ENCODE results near the gene GPALPP1.
"Not testable (repeated sequence)": the region's sequence is repeated elsewhere in the genome, so short reads cannot be mapped to it uniquely, and the experiment has no call there.

Gene GPALPP1

GRCh38 chr13:45004096-45004495 is 14.8 kb downstream of the GPALPP1 start:
- H3K4me3 ChIP-seq (ENCODE audit: insufficient read depth, low read depth, low read length, poor library complexity, severe bottlenecking): no peak overlapping the region
- no peak for DNase-seq
- H3K36me3 ChIP-seq (ENCODE audit: control insufficient read depth, insufficient read depth, low read length): peaks cover 29% of the 10 kb centered on the region

GRCh38 chr13:45007225-45007624 is 17.9 kb downstream of the GPALPP1 start:
- H3K27ac ChIP-seq (ENCODE audit: insufficient read depth, low read length, poor library complexity, severe bottlenecking): no peak overlapping the region
- no peaks in the 10 kb centered on the region for H3K4me1 ChIP-seq (ENCODE audit: control insufficient read depth, insufficient read depth, low read length, poor library complexity, severe bottlenecking)
- peaks cover 32% of the 10 kb centered on the region for H3K36me3 ChIP-seq (ENCODE audit: control insufficient read depth, insufficient read depth, low read length)
- no peak overlapping the region for H3K4me3 ChIP-seq (ENCODE audit: insufficient read depth, low read depth, low read length, poor library complexity, severe bottlenecking)
- H3K9me3 ChIP-seq (ENCODE audit: control insufficient read depth, low read length): no peaks in the 10 kb centered on the region
- DNase-seq: no peak
- no peaks in the 10 kb centered on the region for H3K27me3 ChIP-seq (replicated peaks; ENCODE audit: control insufficient read depth, insufficient read depth, low read length, poor library complexity, severe bottlenecking)

More at GRCh38 chr13:45004096-45004495, 14.8 kb downstream of the GPALPP1 start:
- H3K27me3 ChIP-seq (replicated peaks; ENCODE audit: control insufficient read depth, insufficient read depth, low read length, poor library complexity, severe bottlenecking): no peaks in the 10 kb centered on the region
- H3K27ac ChIP-seq (ENCODE audit: insufficient read depth, low read length, poor library complexity, severe bottlenecking): no peak overlapping the region
- H3K9me3 ChIP-seq (ENCODE audit: control insufficient read depth, low read length): no peaks in the 10 kb centered on the region
- H3K4me1 ChIP-seq (ENCODE audit: control insufficient read depth, insufficient read depth, low read length, poor library complexity, severe bottlenecking): no peaks in the 10 kb centered on the region

- peaks cover 26% of the 10 kb centered on the region for H3K36me3 ChIP-seq (ENCODE audit: control insufficient read depth, insufficient read depth, low read length)
- no peak overlapping the region for H3K4me3 ChIP-seq (ENCODE audit: insufficient read depth, low read depth, low read length, poor library complexity, severe bottlenecking)
- H3K4me1 ChIP-seq (ENCODE audit: control insufficient read depth, insufficient read depth, low read length, poor library complexity, severe bottlenecking): no peaks in the 10 kb centered on the region
- DNase-seq: no peak
- no peaks in the 10 kb centered on the region for H3K27me3 ChIP-seq (replicated peaks; ENCODE audit: control insufficient read depth, insufficient read depth, low read length, poor library complexity, severe bottlenecking)
- no peak overlapping the region for H3K27ac ChIP-seq (ENCODE audit: insufficient read depth, low read length, poor library complexity, severe bottlenecking)
- no peaks in the 10 kb centered on the region for H3K9me3 ChIP-seq (ENCODE audit: control insufficient read depth, low read length)
These were observed 18.5 kb downstream of the GPALPP1 start for GRCh38 chr13:45007823-45008222.

DNA sequence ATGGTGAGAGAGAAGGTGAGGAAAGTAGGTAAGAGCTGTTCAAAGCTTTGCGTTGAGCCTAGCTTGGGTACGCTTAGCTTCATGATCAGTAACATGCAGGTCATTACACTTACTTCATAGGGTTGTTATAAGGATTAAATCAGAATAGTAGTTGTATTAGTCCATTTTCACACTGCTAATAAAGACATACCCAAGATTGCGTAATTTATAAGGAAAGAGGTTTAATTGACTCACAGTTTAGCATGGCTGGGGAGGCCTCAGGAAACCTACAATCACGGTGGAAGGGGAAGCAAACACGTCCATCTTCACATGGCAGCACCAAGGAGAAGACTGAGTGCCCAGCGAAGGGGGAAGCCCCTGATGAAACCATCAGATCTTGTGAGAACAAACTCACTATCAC is 21.9 kb downstream of the GPALPP1 start:
- no peaks in the 10 kb centered on the region for H3K9me3 ChIP-seq (ENCODE audit: control insufficient read depth, low read length)
- no peak overlapping the region for H3K27ac ChIP-seq (ENCODE audit: insufficient read depth, low read length, poor library complexity, severe bottlenecking)
- no peak overlapping the region for H3K4me3 ChIP-seq (ENCODE audit: insufficient read depth, low read depth, low read length, poor library complexity, severe bottlenecking)
- DNase-seq: no peak
- H3K27me3 ChIP-seq (replicated peaks; ENCODE audit: control insufficient read depth, insufficient read depth, low read length, poor library complexity, severe bottlenecking): no peaks in the 10 kb centered on the region
- H3K36me3 ChIP-seq (ENCODE audit: control insufficient read depth, insufficient read depth, low read length): peaks cover 33% of the 10 kb centered on the region
- no peaks in the 10 kb centered on the region for H3K4me1 ChIP-seq (ENCODE audit: control insufficient read depth, insufficient read depth, low read length, poor library complexity, severe bottlenecking)

GRCh38 chr13:45015300-45015699 is 26.0 kb downstream of the GPALPP1 start:
- Histone ChIP-seq H3K27ac (ENCODE audit: insufficient read depth, low read length, poor library complexity, severe bottlenecking) (no peak overlapping the region), H3K9me3 (ENCODE audit: control insufficient read depth, low read length) (no peaks in the 10 kb centered on the region), H3K4me3 (ENCODE audit: insufficient read depth, low read depth, low read length, poor library complexity, severe bottlenecking) (no peak overlapping the region), H3K27me3 (replicated peaks; ENCODE audit: control insufficient read depth, insufficient read depth, low read length, poor library complexity, severe bottlenecking) (no peaks in the 10 kb centered on the region), H3K36me3 (ENCODE audit: control insufficient read depth, insufficient read depth, low read length) (peaks cover 34% of the 10 kb centered on the region), H3K4me1 (ENCODE audit: control insufficient read depth, insufficient read depth, low read length, poor library complexity, severe bottlenecking) (no peaks in the 10 kb centered on the region)
- DNase-seq: no peak

DNA sequence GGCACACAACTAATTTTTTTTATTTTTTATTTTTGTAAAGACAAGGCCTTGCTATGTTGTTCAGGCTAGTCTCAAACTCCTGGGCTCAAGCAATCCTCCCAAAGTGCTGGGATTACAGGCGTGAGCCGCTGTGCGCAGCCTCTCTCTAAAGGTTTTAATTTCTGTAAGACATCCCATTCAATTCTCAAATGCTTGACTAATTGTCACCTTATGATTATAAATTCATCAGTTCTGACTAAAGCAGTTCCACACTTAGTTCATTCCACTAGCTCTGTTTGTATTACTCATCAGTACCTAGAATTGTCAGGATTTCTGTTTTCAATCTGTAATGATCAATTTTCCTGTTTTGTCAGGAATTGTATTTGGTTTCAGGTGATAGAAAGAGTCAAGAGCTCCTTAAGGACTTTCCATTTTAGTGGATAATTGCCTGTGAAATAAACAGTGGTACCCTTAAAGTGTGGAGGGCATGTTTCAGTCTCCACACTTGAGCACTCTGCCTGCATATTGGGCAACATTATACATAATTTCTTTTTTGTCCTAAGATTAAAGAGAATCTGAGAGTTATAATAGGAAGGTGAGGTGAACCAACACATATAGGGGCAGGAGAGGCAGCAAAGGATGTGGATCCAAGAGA is 27.6 kb downstream of the GPALPP1 start:
- H3K36me3 ChIP-seq (ENCODE audit: control insufficient read depth, insufficient read depth, low read length): peaks cover 28% of the 10 kb centered on the region
- no peaks in the 10 kb centered on the region for H3K9me3 ChIP-seq (ENCODE audit: control insufficient read depth, low read length)

DNA sequence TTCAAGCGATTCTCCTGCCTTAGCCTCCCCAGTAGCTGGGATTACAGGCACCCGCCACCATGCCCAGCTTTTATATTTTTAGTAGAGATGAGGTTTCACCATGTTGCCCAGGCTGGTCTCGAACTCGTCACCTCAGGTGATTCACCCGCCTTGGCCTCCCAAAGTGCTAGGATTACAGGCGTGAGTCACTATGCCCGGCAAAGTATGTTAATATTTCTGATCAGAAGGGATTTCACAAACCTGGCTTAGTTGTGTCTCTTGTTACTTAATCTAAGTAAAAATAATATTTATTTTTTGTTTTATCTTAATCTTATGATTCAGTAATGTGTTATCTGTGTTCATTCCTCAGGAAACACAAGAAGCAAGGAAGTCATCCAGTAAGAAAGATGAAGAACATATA is 30.6 kb downstream of the GPALPP1 start:
- not testable (repeated sequence) for DNase-seq; H3K27me3 ChIP-seq (replicated peaks; ENCODE audit: control insufficient read depth, insufficient read depth, low read length, poor library complexity, severe bottlenecking); H3K4me3 ChIP-seq (ENCODE audit: insufficient read depth, low read depth, low read length, poor library complexity, severe bottlenecking); H3K27ac ChIP-seq (ENCODE audit: insufficient read depth, low read length, poor library complexity, severe bottlenecking); H3K4me1 ChIP-seq (ENCODE audit: control insufficient read depth, insufficient read depth, low read length, poor library complexity, severe bottlenecking); H3K9me3 ChIP-seq (ENCODE audit: control insufficient read depth, low read length)
- H3K36me3 ChIP-seq (ENCODE audit: control insufficient read depth, insufficient read depth, low read length): peaks cover 24% of the 10 kb centered on the region

More for the DNA sequence above, 27.6 kb downstream of the GPALPP1 start:
- Histone ChIP-seq H3K4me3 (ENCODE audit: insufficient read depth, low read depth, low read length, poor library complexity, severe bottlenecking) (no peak overlapping the region), H3K27ac (ENCODE audit: insufficient read depth, low read length, poor library complexity, severe bottlenecking) (no peak overlapping the region), H3K27me3 (replicated peaks; ENCODE audit: control insufficient read depth, insufficient read depth, low read length, poor library complexity, severe bottlenecking) (no peaks in the 10 kb centered on the region), H3K4me1 (ENCODE audit: control insufficient read depth, insufficient read depth, low read length, poor library complexity, severe bottlenecking) (no peaks in the 10 kb centered on the region)
- DNase-seq: no peak

- no peaks in the 10 kb centered on the region for H3K9me3 ChIP-seq (ENCODE audit: control insufficient read depth, low read length)
- H3K4me3 ChIP-seq (ENCODE audit: insufficient read depth, low read depth, low read length, poor library complexity, severe bottlenecking): no peak overlapping the region
- no peaks in the 10 kb centered on the region for H3K4me1 ChIP-seq (ENCODE audit: control insufficient read depth, insufficient read depth, low read length, poor library complexity, severe bottlenecking)
- no peak overlapping the region for H3K27ac ChIP-seq (ENCODE audit: insufficient read depth, low read length, poor library complexity, severe bottlenecking)
- DNase-seq: no peak
- H3K27me3 ChIP-seq (replicated peaks; ENCODE audit: control insufficient read depth, insufficient read depth, low read length, poor library complexity, severe bottlenecking): no peaks in the 10 kb centered on the region
- peaks cover 13% of the 10 kb centered on the region for H3K36me3 ChIP-seq (ENCODE audit: control insufficient read depth, insufficient read depth, low read length)
These were observed 31.9 kb downstream of the GPALPP1 start for GRCh38 chr13:45021250-45021649.

GRCh38 chr13:45024847-45025246 is 35.5 kb downstream of the GPALPP1 start:
- Histone ChIP-seq H3K4me1 (ENCODE audit: control insufficient read depth, insufficient read depth, low read length, poor library complexity, severe bottlenecking) (no peaks in the 10 kb centered on the region), H3K36me3 (ENCODE audit: control insufficient read depth, insufficient read depth, low read length) (peaks cover 12% of the 10 kb centered on the region), H3K27ac (ENCODE audit: insufficient read depth, low read length, poor library complexity, severe bottlenecking) (no peak overlapping the region), H3K27me3 (replicated peaks; ENCODE audit: control insufficient read depth, insufficient read depth, low read length, poor library complexity, severe bottlenecking) (no peaks in the 10 kb centered on the region), H3K4me3 (ENCODE audit: insufficient read depth, low read depth, low read length, poor library complexity, severe bottlenecking) (no peak overlapping the region), H3K9me3 (ENCODE audit: control insufficient read depth, low read length) (no peaks in the 10 kb centered on the region)
- DNase-seq: no peak

- no peak overlapping the region for H3K27ac ChIP-seq (ENCODE audit: insufficient read depth, low read length, poor library complexity, severe bottlenecking)
- no peaks in the 10 kb centered on the region for H3K9me3 ChIP-seq (ENCODE audit: control insufficient read depth, low read length)
- H3K4me1 ChIP-seq (ENCODE audit: control insufficient read depth, insufficient read depth, low read length, poor library complexity, severe bottlenecking): no peaks in the 10 kb centered on the region
- no peaks in the 10 kb centered on the region for H3K36me3 ChIP-seq (ENCODE audit: control insufficient read depth, insufficient read depth, low read length)
- H3K27me3 ChIP-seq (replicated peaks; ENCODE audit: control insufficient read depth, insufficient read depth, low read length, poor library complexity, severe bottlenecking): no peaks in the 10 kb centered on the region
- no peak for DNase-seq
- H3K4me3 ChIP-seq (ENCODE audit: insufficient read depth, low read depth, low read length, poor library complexity, severe bottlenecking): no peak overlapping the region
These were observed 45.0 kb downstream of the GPALPP1 start for GRCh38 chr13:45034342-45034741.

Measured in effector memory CD4-positive, alpha-beta T cell (primary cell).